ENCODE results near the gene BMS1.
"Not testable (repeated sequence)": the region's sequence is repeated elsewhere in the genome, so short reads cannot be mapped to it uniquely, and the experiment has no call there.

The BMS1 gene

GRCh38 chr10:42801135-42801534 is 18.5 kb downstream of the BMS1 start:
- no peak for DNase-seq

DNA sequence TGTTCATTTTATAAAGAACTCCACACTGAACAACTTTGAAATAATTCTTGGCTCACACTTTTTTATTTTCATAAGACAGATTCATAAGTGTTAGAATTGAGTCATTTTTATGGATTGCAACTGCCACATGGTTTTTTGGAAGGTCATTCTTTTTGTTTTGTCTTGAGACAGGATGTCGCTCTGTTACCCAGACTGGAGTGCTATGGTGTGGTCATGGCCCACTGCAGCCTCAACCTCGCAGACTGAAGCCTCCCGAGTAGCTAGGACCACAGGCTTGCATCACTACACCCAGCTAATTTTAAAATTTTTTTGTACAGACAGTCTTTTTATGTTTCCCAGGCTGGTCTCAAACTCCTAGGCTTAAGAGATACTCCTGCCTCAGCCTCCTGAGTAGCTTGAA is 20.3 kb downstream of the BMS1 start:
- no peak for DNase-seq

DNA sequence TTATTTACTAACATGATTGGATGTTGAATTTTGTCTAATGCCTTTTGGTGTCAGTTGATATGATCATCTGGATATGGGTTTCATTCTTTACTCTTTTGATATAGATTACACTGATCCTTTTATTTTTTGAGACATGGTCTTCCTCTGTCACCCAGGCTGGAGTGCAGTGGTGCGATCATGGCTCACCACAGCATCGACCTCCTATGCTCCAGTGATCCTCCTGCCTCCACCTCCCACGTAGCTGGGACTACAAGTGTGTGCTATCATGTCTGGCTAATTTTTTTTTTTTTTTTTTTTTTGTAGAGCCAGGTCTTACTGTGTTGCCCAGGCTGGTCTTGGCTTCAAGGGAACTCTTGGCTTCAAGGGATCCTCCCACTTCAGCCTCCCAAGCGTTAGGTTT is 27.1 kb downstream of the BMS1 start:
- DNase-seq = no peak

GRCh38 chr10:42812028-42812427 is 29.4 kb downstream of the BMS1 start:
- no peak for DNase-seq

- not testable (repeated sequence) for DNase-seq
These were observed 31.5 kb downstream of the BMS1 start for GRCh38 chr10:42813989-42814687.

GRCh38 chr10:42816334-42816733 is 33.7 kb downstream of the BMS1 start:
- not testable (repeated sequence) for DNase-seq

DNA sequence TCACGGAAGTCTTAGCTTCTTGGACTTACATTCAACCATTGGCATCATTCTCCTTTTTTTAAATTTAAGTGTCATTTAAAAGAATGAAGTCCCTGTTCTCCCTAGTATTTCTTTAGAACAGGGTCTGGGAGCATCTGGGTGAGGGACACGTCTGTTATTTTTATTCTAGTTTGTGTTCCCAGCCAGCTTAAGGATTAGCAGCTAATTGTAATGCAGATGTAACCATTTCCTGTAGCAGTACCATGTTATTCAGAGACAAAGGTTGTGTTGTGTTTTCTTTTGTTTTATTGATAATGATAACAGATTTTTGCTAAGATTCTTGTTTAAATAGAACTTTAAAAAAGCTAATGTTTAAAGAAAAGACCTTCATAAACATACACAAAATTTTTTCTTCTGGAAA is 34.3 kb downstream of the BMS1 start:
- DNase-seq = no peak

- DNase-seq = not testable (repeated sequence)
These were observed 34.8 kb downstream of the BMS1 start for GRCh38 chr10:42817417-42817816.

DNA sequence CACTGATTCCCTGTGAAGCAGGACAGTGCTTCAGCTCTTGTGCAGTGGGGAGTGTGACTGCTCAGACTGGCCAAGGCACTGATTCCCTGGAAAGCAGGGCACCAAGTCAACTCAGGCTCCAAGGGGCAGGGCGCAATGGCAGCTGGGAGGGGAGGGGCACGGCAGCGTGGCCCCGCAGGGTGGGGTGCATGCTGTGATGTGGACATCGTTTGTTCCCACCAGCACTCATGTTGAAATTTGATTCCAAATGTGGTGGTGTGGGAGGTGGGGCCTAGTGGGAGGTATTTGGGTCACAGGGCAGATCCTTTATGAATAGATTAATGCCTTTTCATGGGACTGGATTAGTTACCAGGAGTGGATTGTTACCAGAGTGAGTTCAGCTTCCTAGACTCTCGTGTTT is 44.2 kb downstream of the BMS1 start:
- not testable (repeated sequence) for DNase-seq

DNA sequence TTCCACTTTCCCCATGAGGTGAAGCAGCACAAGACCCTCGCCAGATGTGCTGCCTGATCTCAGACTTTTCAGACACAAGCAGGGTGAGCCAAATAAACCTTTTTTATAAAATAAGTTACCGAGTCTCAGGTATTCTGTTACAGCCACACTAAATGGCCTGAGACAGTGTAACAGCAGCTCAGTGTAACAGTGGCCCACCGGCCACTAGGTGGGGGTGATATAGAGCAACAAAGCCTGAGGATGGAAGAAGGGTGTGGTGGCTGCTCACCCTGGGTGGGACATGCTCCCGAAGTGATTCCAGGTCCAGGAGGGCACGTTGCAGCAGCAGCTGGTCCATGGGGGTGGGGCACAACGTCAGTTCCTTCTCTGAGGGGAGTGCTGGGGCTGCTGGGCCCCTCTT is 44.6 kb downstream of the BMS1 start:
- no peak for DNase-seq

GRCh38 chr10:42828391-42828790 is 45.8 kb downstream of the BMS1 start:
- DNase-seq = not testable (repeated sequence)

- DNase-seq = no peak
These were observed 47.6 kb downstream of the BMS1 start for GRCh38 chr10:42830237-42830636.

DNA sequence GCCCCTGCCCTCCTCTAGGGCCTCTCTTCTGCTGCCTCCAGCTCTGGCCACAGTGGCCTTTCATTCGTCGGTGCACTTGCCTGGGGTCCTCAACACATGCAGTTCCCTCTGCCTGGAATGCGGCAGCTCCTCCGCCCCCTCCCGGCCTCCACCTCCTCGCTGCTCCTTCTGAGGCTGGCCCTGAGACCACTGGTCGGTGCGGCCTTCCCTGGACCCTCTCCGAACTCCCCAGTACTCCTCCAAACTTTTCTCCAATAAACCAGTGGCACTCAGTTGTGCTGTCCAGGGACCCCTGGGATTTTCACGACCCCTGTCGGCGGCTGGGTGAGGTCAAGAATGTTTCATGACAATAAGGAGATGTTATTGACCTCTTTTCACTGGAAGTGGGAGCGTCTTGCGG is 53.5 kb downstream of the BMS1 start:
- no peak for DNase-seq

GRCh38 chr10:42836771-42837468 is 54.3 kb downstream of the BMS1 start:
- no peak for DNase-seq

GRCh38 chr10:42844810-42845209 is 62.2 kb downstream of the BMS1 start:
- not testable (repeated sequence) for DNase-seq

DNA sequence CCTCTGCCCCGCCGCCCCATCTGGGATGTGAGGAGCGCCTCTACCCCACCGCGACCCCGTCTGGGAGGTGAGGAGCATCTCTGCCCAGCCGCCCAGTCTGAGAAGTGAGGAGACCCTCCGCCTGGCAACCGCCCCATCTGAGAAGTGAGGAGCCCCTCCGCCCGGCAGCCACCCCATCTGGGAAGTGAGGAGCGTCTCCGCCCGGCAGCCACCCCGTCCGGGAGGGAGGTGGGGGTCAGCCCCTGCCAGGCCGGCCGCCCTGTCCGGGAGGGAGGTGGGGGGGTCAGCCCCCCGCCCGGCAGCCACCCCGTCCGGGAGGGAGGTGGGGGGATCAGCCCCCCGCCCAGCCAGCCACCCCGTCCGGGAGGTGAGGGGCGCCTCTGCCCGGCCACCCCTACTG is 64.7 kb downstream of the BMS1 start:
- DNase-seq = not testable (repeated sequence)

GRCh38 chr10:42850931-42851330 is 68.3 kb downstream of the BMS1 start:
- DNase-seq = no peak

- no peak for DNase-seq
These were observed 76.7 kb downstream of the BMS1 start for GRCh38 chr10:42859256-42859655.

- not testable (repeated sequence) for DNase-seq
These were observed 77.4 kb downstream of the BMS1 start for GRCh38 chr10:42860016-42860415.

DNA sequence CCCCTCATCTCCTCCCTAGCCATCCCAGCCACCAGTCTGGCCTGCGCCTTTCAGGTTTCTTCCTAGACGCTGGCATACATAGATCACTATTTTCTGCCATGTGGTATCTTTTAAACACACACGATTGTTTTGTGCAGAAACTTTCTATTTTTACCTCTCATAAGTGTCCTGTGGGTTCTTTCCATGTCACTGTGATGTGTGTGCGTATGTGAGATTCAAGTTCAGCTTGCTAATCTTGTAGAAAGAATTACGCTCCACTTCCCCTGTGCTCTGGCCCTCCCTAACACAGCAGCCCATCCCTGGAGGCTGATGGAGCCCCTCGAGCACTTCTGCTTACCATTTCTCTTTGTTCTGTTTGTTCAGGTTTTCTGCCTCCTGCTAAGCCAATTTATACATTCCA is 80.2 kb downstream of the BMS1 start:
- DNase-seq = not testable (repeated sequence)

- no peak for DNase-seq
These were observed 82.0 kb downstream of the BMS1 start for GRCh38 chr10:42864575-42864974.

GRCh38 chr10:42865716-42866114 is 83.1 kb downstream of the BMS1 start:
- DNase-seq = no peak

GRCh38 chr10:42866115-42866995 is 83.8 kb downstream of the BMS1 start:
- peak; percentile 87 for DNase-seq

DNA sequence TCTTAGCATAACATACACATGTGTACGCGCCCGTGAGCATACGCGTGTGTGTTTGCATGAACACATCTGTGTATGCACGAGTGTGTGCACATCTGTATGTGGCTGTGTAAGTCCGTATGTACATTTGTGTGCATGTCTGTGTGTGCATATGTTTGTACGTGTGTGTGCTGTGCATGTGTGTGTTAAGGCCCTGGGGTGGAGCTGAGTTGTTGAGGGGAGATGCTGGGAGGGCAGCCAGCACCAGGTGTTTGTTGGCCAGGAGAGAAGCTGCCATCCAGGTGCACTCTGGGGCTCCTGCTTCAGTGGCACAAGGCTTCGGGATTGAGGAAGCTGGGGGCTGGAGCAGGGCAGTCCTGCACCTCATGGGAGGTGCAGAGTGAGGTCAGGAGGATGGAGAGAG is 85.0 kb downstream of the BMS1 start:
- no peak for DNase-seq

Data from femur (tissue), 1 donor.